Testis (tissue), 2 donors: ENCODE results near the gene WDR4.
A peak's percentile ranks its signal among the peaks of the same experiment; 100 is the strongest.

Experiments used
- CTCF ChIP-seq, 3 experiments: fragments of 450-650 bp in 2 of 3; fragments of 200-600 bp in 1 of 3; sonication (generic) in 1 of 3; IDR thresholded peaks; one replicate each; pipeline ENCODE4 v1.5.1; 2016 to 2019; ENCODE audit warnings: antibody characterized with exemption in 3 of 3, mild to moderate bottlenecking in 2 of 3, moderate library complexity in 1 of 3
- POLR2A ChIP-seq: fragments of 450-650 bp; IDR thresholded peaks from one replicate; pipeline ENCODE4 v1.6.1; 2017; ENCODE audit warnings: antibody characterized with exemption, mild to moderate bottlenecking, moderate library complexity

GRCh38 chr21:42850866-42851391 lies 28.4 kb downstream of the WDR4 start:
- TF ChIP-seq CTCF (IDR thresholded peaks at IDR 0.05) = peak in 2 of 3 experiments; percentile 4 to 6
- TF ChIP-seq POLR2A = no peak
